SU-DHL-6 (cell line): Measurements from ENCODE around the gene ATP5MG.

Source experiments
- H2AFZ ChIP-seq: fragments of 200-600 bp; sonication (generic); 2 replicates; pipeline ENCODE4 v1.6.1; 2014; ENCODE audit warnings: low read depth, mild to moderate bottlenecking, moderate library complexity, mixed read lengths, antibody characterized with exemption, low read length; ENCODE audit not compliant: severe bottlenecking
- H3F3A ChIP-seq: fragments of 200-600 bp; shearing (Covaris generic); 2 replicates; pipeline ENCODE4 v1.6.0; 2016; ENCODE audit warnings: antibody characterized with exemption, mild to moderate bottlenecking; ENCODE audit not compliant: insufficient read depth
- H3K27ac ChIP-seq: fragments of 200-600 bp; sonication (generic); 2 replicates; pipeline ENCODE4 v1.5.1; 2016; ENCODE audit warnings: low read depth, mild to moderate bottlenecking, low read length, moderate library complexity, mixed read lengths
- H3K27me3 ChIP-seq: fragments of 200-600 bp; sonication (generic), shearing (Covaris generic); 2 replicates; pipeline ENCODE4 v1.6.0; 2014; ENCODE audit warnings: mild to moderate bottlenecking, low read length
- H3K36me3 ChIP-seq: fragments of 200-600 bp; sonication (generic); 2 replicates; pipeline ENCODE4 v1.6.1; 2014; ENCODE audit warnings: mild to moderate bottlenecking, low read length, mixed read lengths
- H3K4me2 ChIP-seq: fragments of 300-600, 200-600 bp; shearing (Covaris generic), sonication (generic); 2 replicates; pipeline ENCODE4 v1.6.0; 2014; ENCODE audit warnings: low read length, low read depth, mild to moderate bottlenecking; ENCODE audit not compliant: poor library complexity, severe bottlenecking
- H3K4me3 ChIP-seq: fragments of 200-600 bp; sonication (generic); 2 replicates; pipeline ENCODE4 v1.5.1; 2014; ENCODE audit warnings: antibody characterized with exemption, low read length, mild to moderate bottlenecking, mixed read lengths; ENCODE audit not compliant: insufficient read depth, poor library complexity, severe bottlenecking
- H3K79me2 ChIP-seq: fragments of 200-600 bp; sonication (generic); 2 replicates; pipeline ENCODE4 v1.6.1; 2014; ENCODE audit warnings: mild to moderate bottlenecking, low read length, moderate library complexity; ENCODE audit not compliant: insufficient read depth
- H3K9ac ChIP-seq: fragments of 200-600 bp; sonication (generic); 2 replicates; pipeline ENCODE4 v1.7.0; 2014; ENCODE audit warnings: mild to moderate bottlenecking, low read length
- H3K9me2 ChIP-seq: fragments of 200-600 bp; sonication (generic); replicated peaks from 2 replicates; pipeline ENCODE4 v1.6.1; 2014; ENCODE audit warnings: low read length; ENCODE audit not compliant: insufficient read depth
- H3K9me3 ChIP-seq: fragments of 200-600 bp; sonication (generic); 2 replicates; pipeline ENCODE4 v1.6.1; 2014; ENCODE audit warnings: low read length, mixed read lengths; ENCODE audit not compliant: insufficient read depth
- H4K20me1 ChIP-seq: fragments of 200-600 bp; sonication (generic); 2 replicates; pipeline ENCODE4 v1.6.1; 2014; ENCODE audit warnings: low read depth, mild to moderate bottlenecking, antibody characterized with exemption, low read length, moderate library complexity, mixed read lengths
- EZH2phosphoT487 ChIP-seq: fragments of 200-600 bp; sonication (generic), shearing (Covaris generic); conservative IDR thresholded peaks from 2 replicates; pipeline ENCODE4 v1.6.1; 2018; ENCODE audit warnings: mild to moderate bottlenecking, antibody characterized with exemption, low read length, moderate library complexity, mixed read lengths
- TF ChIP-seq, protein P1 (sequence below): fragments of 200-600 bp; sonication (generic); IDR thresholded peaks from one replicate; pipeline ENCODE4 v1.5.1; 2017; ENCODE audit warnings: antibody characterized with exemption, mild to moderate bottlenecking, low read length, moderate library complexity; ENCODE audit not compliant: insufficient read depth, poor library complexity, severe bottlenecking

ATP5MG gene

DNA sequence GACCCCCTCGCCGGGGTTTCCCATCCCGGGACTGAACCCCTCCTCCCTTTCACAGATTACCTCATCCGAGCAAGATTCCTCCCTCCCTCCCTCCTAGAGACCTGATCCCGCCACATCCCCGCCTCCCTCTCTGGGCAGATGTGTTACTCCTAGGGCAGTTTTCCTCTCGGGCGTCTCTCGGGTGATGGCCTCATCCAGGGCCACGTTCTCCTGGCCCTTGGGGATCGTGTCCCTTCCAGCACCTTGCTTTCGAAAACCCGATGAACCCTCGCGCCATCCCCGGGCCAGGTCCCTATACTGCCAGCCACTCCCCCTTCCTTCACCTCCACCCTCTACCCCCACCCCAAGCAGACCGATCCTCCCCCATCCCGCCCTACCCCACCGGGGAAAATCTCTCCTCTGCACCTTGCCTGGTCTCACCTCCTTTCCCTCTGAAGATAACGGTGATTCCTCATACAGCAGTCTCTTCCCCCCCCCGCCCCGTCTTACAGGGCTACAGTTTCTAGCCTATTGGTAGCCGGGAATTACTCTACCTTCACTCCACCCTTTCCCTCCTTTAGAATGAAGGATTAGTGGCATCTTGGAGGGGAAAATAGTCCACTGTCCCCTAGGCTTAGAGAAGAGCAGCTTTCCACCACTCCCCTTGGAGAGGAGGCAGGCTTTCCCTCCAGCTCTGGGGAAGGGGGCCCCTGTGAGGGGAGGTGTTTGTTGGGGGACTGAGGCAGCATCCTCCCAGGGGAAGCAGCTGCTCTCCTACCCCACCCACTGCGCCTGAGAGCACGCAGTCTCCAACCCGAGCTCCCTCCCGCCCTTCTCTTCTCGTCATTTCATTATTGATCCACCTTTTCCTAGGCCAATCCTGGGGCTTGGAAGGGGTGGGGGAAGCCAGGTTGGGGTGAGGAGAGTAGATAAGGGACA, 36.1 kb downstream of the ATP5MG start:
- no peaks in the 10 kb centered on the region for H3K9me2 ChIP-seq
- peak overlapping the region; percentile 40 for H3K27ac ChIP-seq
- no peaks in the 10 kb centered on the region for H3K9me3 ChIP-seq
- peak overlapping the region; percentile 85 for H3K4me3 ChIP-seq
- peaks cover 15% of the 10 kb centered on the region; the same call in 1 of the 2 replicates for H3F3A ChIP-seq
- peaks cover 19% of the 10 kb centered on the region for H3K36me3 ChIP-seq
- TF ChIP-seq, protein P1, sequence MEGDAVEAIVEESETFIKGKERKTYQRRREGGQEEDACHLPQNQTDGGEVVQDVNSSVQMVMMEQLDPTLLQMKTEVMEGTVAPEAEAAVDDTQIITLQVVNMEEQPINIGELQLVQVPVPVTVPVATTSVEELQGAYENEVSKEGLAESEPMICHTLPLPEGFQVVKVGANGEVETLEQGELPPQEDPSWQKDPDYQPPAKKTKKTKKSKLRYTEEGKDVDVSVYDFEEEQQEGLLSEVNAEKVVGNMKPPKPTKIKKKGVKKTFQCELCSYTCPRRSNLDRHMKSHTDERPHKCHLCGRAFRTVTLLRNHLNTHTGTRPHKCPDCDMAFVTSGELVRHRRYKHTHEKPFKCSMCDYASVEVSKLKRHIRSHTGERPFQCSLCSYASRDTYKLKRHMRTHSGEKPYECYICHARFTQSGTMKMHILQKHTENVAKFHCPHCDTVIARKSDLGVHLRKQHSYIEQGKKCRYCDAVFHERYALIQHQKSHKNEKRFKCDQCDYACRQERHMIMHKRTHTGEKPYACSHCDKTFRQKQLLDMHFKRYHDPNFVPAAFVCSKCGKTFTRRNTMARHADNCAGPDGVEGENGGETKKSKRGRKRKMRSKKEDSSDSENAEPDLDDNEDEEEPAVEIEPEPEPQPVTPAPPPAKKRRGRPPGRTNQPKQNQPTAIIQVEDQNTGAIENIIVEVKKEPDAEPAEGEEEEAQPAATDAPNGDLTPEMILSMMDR, result no peak
- H3K27me3 ChIP-seq, result no peaks in the 10 kb centered on the region
- peaks cover 20% of the 10 kb centered on the region for H4K20me1 ChIP-seq
- H3K4me2 ChIP-seq, result peak overlapping the region; percentile 79
- peaks cover 59% of the 10 kb centered on the region for H3K79me2 ChIP-seq
- peak overlapping the region; percentile 92 for H3K9ac ChIP-seq
- H2AFZ ChIP-seq, result no peak overlapping the region

DNA sequence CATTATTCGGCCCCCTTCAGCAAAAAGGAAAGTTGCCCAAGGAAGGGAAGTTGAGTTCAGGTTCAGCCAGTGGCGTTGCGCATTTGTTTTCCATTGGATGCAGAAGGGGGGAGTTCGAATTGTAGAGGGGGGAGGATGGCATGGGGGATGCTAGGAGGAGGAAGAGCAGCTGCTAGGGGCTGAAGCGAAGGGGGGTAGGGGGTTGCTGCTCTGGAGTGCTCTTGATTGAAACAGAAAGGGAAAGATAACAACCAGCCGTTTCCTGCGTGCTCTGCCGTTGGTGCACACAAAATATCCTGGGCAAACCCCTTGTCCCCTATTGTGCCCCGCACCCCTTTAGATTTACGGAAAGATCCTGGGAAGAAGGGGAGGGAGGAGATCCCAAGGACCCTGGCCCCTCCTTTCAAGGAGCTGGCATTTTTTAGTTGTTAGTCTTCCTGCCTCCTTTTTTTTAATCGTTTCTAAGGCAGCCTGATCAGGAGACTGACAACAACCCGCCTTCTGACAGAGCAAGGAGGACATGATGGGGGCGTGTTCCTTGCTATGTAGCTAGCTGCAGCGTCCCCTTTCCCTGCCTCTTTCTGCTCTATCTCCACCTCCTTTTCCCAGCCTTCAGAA, 37.0 kb downstream of the ATP5MG start:
- H2AFZ ChIP-seq, result no peak overlapping the region
- peak overlapping the region; percentile 85 for H3K4me3 ChIP-seq
- H3K36me3 ChIP-seq, result peaks cover 19% of the 10 kb centered on the region

DNA sequence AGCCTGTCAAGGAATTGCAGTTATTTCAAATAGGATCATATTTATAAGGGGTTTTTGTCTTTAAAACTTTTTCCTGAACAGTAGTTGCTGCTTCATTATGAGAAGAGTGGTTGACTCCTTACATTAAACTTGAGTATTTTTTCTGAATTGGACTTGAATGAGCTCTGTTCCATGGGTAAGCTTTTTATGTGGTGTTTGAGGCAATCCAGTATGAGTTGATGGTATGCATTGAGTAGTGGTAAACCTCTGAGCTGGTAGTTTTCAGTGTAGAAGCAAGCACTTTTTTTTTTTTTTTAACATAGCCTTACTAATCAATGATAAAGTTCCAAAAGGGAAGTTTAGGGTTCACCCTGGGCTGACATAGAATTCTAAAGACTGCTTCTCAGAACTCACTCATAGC, 38.2 kb downstream of the ATP5MG start:
- Histone ChIP-seq H3K27me3 (no peaks in the 10 kb centered on the region), H3K36me3 (peaks cover 19% of the 10 kb centered on the region), H3K9me3 (no peaks in the 10 kb centered on the region), H3K9ac (no peak overlapping the region), H3F3A (peaks cover 9% of the 10 kb centered on the region; the same call in 1 of the 2 replicates), H4K20me1 (peaks cover 28% of the 10 kb centered on the region), H3K4me2 (peak overlapping the region; percentile 79), H3K9me2 (no peaks in the 10 kb centered on the region), H3K79me2 (peaks cover 81% of the 10 kb centered on the region), H3K27ac (no peak overlapping the region), H3K4me3 (no peak overlapping the region), H2AFZ (no peak overlapping the region)
- TF ChIP-seq, protein P1, result no peak
- TF ChIP-seq EZH2phosphoT487, result no peak

More for the DNA sequence above, 37.0 kb downstream of the ATP5MG start:
- H3K9ac ChIP-seq, result peak overlapping the region; percentile 92
- H3K4me2 ChIP-seq, result peak overlapping the region; percentile 79
- TF ChIP-seq, protein P1, result no peak
- no peak for TF ChIP-seq EZH2phosphoT487
- no peaks in the 10 kb centered on the region for H3K9me2 ChIP-seq
- peak overlapping the region; percentile 17 for H3K27ac ChIP-seq
- H3K9me3 ChIP-seq, result no peaks in the 10 kb centered on the region
- H3K79me2 ChIP-seq, result peaks cover 69% of the 10 kb centered on the region
- H3K27me3 ChIP-seq, result no peaks in the 10 kb centered on the region
- peaks cover 20% of the 10 kb centered on the region for H4K20me1 ChIP-seq
- H3F3A ChIP-seq, result peaks cover 15% of the 10 kb centered on the region; the same call in 1 of the 2 replicates
